Liver (tissue), 3 donors: ENCODE results near the gene FAM47A.

Experiments used
- ATF3 ChIP-seq: IDR thresholded peaks from 2 replicates; pipeline ENCODE4 v1.6.1; 2016; ENCODE audit warnings: antibody characterized with exemption
- CTCF ChIP-seq: fragments of 150-350 bp; IDR thresholded peaks from 2 replicates; pipeline ENCODE4 v1.5.1; 2017; ENCODE audit warnings: improper control_type of control experiment, low read depth, low read length; ENCODE audit not compliant: missing input control
- EGR1 ChIP-seq, 2 donors: IDR thresholded peaks; 2 replicates each; pipeline ENCODE4 v1.6.1; 2016 to 2018; ENCODE audit warnings: antibody characterized with exemption in 2 of 2, low read depth in 2 of 2
- FOXA1 ChIP-seq: IDR thresholded peaks from 2 replicates; pipeline ENCODE4 v1.6.1; 2016; ENCODE audit warnings: antibody characterized with exemption
- FOXA2 ChIP-seq: IDR thresholded peaks from 2 replicates; pipeline ENCODE4 v1.6.1; 2016; ENCODE audit warnings: antibody characterized with exemption
- GABPA ChIP-seq, 2 donors: IDR thresholded peaks in 1 of 2; conservative IDR thresholded peaks in 1 of 2; 2 replicates each; pipeline ENCODE4 v1.6.1; 2016; ENCODE audit warnings: antibody characterized with exemption in 2 of 2, mild to moderate bottlenecking in 1 of 2, moderate library complexity in 1 of 2
- HNF4G ChIP-seq: IDR thresholded peaks from 2 replicates; pipeline ENCODE4 v1.6.1; 2016; ENCODE audit warnings: antibody characterized with exemption
- MAX ChIP-seq: IDR thresholded peaks from 2 replicates; pipeline ENCODE4 v1.6.1; 2016; ENCODE audit warnings: antibody characterized with exemption
- RAD21 ChIP-seq, 2 donors: IDR thresholded peaks; 2 replicates each; pipeline ENCODE4 v1.6.1; 2016; ENCODE audit warnings: antibody characterized with exemption in 2 of 2, mild to moderate bottlenecking in 2 of 2
- REST ChIP-seq: IDR thresholded peaks from 2 replicates; pipeline ENCODE4 v1.6.1; 2016; ENCODE audit warnings: antibody characterized with exemption, mild to moderate bottlenecking
- SP1 ChIP-seq: IDR thresholded peaks from 2 replicates; pipeline ENCODE4 v1.6.1; 2018; ENCODE audit warnings: antibody characterized with exemption, mild to moderate bottlenecking
- TAF1 ChIP-seq: conservative IDR thresholded peaks from 2 replicates; pipeline ENCODE4 v1.6.1; 2016; ENCODE audit warnings: antibody characterized with exemption, mild to moderate bottlenecking
- YY1 ChIP-seq: IDR thresholded peaks from 2 replicates; pipeline ENCODE4 v1.6.1; 2016; ENCODE audit warnings: antibody characterized with exemption, mild to moderate bottlenecking
- ZBTB33 ChIP-seq: IDR thresholded peaks from 2 replicates; pipeline ENCODE4 v1.6.1; 2016; ENCODE audit warnings: antibody characterized with exemption
- donor health status: healthy.
- donor health status: healthy.

- TF ChIP-seq FOXA1 (no peak), CTCF (no peak), HNF4G (no peak), TAF1 (no peak), MAX (no peak), ATF3 (no peak), EGR1 (IDR thresholded peaks at IDR 0.05; ENCODE audit: low read depth in 2 of 2) (no peak), FOXA2 (no peak), ZBTB33 (no peak), YY1 (no peak), SP1 (no peak), RAD21 (IDR thresholded peaks at IDR 0.05) (no peak), REST (no peak), GABPA (IDR thresholded peaks at IDR 0.05 in 1 of 2, conservative IDR thresholded peaks at IDR 0.05 in 1 of 2) (no peak)
These were observed 13.0 kb downstream of the FAM47A start for GRCh38 chrX:34119122-34119521.
